Transverse colon (tissue), 4 donors: ENCODE results near the gene VPS13D. TPM values are rescaled to one million over a fixed set of nuclear protein-coding genes. Genes with fewer than 3 reads are reported as not detected.
"Not testable (repeated sequence)": the region's sequence is repeated elsewhere in the genome, so short reads cannot be mapped to it uniquely, and the experiment has no call there.

Experiments used
- DNase-seq: peaks from one replicate; pipeline ENCODE4 v3.0.0-alpha.2; 2019
- H3K27ac ChIP-seq, 4 donors: fragments of 200-600 bp; sonication (generic); 2 replicates each; pipeline ENCODE4 v1.5.1; 2016 to 2018; ENCODE audit warnings: inconsistent platforms in 4 of 4
- H3K27me3 ChIP-seq: fragments of 200-600 bp; sonication (generic); 2 replicates; pipeline ENCODE4 v1.5.1; 2017; ENCODE audit warnings: inconsistent platforms
- H3K36me3 ChIP-seq, 4 donors: fragments of 200-600 bp; sonication (generic); 2 replicates each; pipeline ENCODE4 v1.5.1; 2017 to 2019; ENCODE audit warnings: inconsistent platforms in 4 of 4
- H3K4me1 ChIP-seq, 4 donors: fragments of 200-600 bp; sonication (generic); 2 replicates each; pipeline ENCODE4 v1.5.1; 2017 to 2020; ENCODE audit warnings: inconsistent platforms in 4 of 4
- H3K4me3 ChIP-seq, 4 donors: fragments of 200-600 bp; sonication (generic); 1 replicate in 1 of 4; 2 replicates in 3 of 4; pipeline versions ENCODE4 v1.5.1 to v1.6.1; 2017 to 2019; ENCODE audit warnings: inconsistent platforms in 4 of 4
- H3K9me3 ChIP-seq, 2 donors: fragments of 200-600 bp; sonication (generic); 2 replicates each; pipeline ENCODE4 v1.5.1; 2017 to 2019; ENCODE audit warnings: inconsistent platforms in 2 of 2
- CTCF ChIP-seq, 5 experiments: fragments of 200-600 bp in 3 of 5; fragments of 450-650 bp in 2 of 5; sonication (generic) in 3 of 5; IDR thresholded peaks; 1 replicate in 2 of 5; 2 replicates in 3 of 5; pipeline ENCODE4 v1.5.1; 2016 to 2017; ENCODE audit warnings: antibody characterized with exemption in 5 of 5, inconsistent platforms in 3 of 5, mild to moderate bottlenecking in 2 of 5, moderate library complexity in 1 of 5
- EP300 ChIP-seq: sonication (generic); formaldehyde crosslinking; IDR thresholded peaks from one replicate; pipeline ENCODE4 v1.6.1; 2017; ENCODE audit warnings: antibody characterized with exemption, low read depth
- POLR2A ChIP-seq: fragments of 450-650 bp; IDR thresholded peaks from one replicate; pipeline ENCODE4 v1.6.1; 2016; ENCODE audit warnings: antibody characterized with exemption, mild to moderate bottlenecking, moderate library complexity
- POLR2AphosphoS5 ChIP-seq, 3 donors: sonication (generic); formaldehyde crosslinking; IDR thresholded peaks; one replicate each; pipeline ENCODE4 v1.6.1; 2016; ENCODE audit warnings: antibody characterized with exemption in 3 of 3
- WGBS, 2 donors: methylation state at CpG; one replicate each; pipeline ENCODE4 v1.1.5; 2018; ENCODE audit warnings: low coverage in 1 of 2; 5-methylcytosine and 5-hydroxymethylcytosine counted together
- in situ Hi-C, 4 donors: fragments of 200-750 bp; cut with MboI; loops; one replicate each; pipeline versions ENCODE4 v1.15.0 to v1.15.1; 2017; ENCODE audit warnings: low sequenced_read_pairs in 3 of 4, low pct_ligation_motif_present in 1 of 4, low pct_unique_long_range_greater_than_20kb in 1 of 4
- intact Hi-C: fragments of 100-400 bp; cut with DNase I; formaldehyde crosslinking; loops from one replicate; pipeline ENCODE4 v1.15.1; 2023; ENCODE audit warnings: low total_unique reads
- total RNA-seq, 4 donors: library from RNA; depleted of rRNA; stranded (reverse); fragments of >200 nt; gene quantifications; one replicate each; pipeline ENCODE4 v1.1.0, GENCODE V29; 2016

VPS13D gene
- total RNA-seq, 4 donors from 2014 or later, result 101 to 136 (median 116) TPM

GRCh38 chr1:12220890-12221289, 8.9 kb upstream of the VPS13D start:
- intact Hi-C loops, result no loop called here
- H3K9me3 ChIP-seq, result no peaks in the 10 kb centered on the region
- in situ Hi-C loops, result no loop called here

GRCh38 chr1:12222700-12223099, 7.1 kb upstream of the VPS13D start:
- in situ Hi-C loops, H3K9me3 ChIP-seq, DNase-seq, H3K27me3 ChIP-seq, H3K4me1 ChIP-seq, H3K36me3 ChIP-seq, H3K4me3 ChIP-seq, intact Hi-C loops, H3K27ac ChIP-seq: not testable (repeated sequence)
- 95 to 100% methylated on average over 1 of the region's 1 CpG for WGBS, 2 donors

More at GRCh38 chr1:12220890-12221289, 8.9 kb upstream of the VPS13D start:
- H3K36me3 ChIP-seq, result no peaks in the 10 kb centered on the region
- no peaks in the 10 kb centered on the region for H3K27me3 ChIP-seq
- TF ChIP-seq POLR2AphosphoS5 (IDR thresholded peaks at IDR 0.05), result no peak
- TF ChIP-seq POLR2A, result no peak
- no peak for TF ChIP-seq CTCF (IDR thresholded peaks at IDR 0.05)
- no peak for TF ChIP-seq EP300
- WGBS, 2 donors, result 72% methylated on average over 2 of the region's 2 CpGs; no CpG with 5 or more reads in 1 of the 2 donors
- no peak for DNase-seq
- no peak overlapping the region for H3K27ac ChIP-seq
- H3K4me3 ChIP-seq, result no peak overlapping the region
- H3K4me1 ChIP-seq, result no peaks in the 10 kb centered on the region

GRCh38 chr1:12224092-12224491, 5.7 kb upstream of the VPS13D start:
- DNase-seq, intact Hi-C loops, in situ Hi-C loops, H3K27ac ChIP-seq, H3K9me3 ChIP-seq, H3K27me3 ChIP-seq, H3K4me3 ChIP-seq, H3K4me1 ChIP-seq, H3K36me3 ChIP-seq: not testable (repeated sequence)
- 80 to 83% methylated on average over 1 to 6 of the region's 6 CpGs for WGBS, 2 donors

DNA sequence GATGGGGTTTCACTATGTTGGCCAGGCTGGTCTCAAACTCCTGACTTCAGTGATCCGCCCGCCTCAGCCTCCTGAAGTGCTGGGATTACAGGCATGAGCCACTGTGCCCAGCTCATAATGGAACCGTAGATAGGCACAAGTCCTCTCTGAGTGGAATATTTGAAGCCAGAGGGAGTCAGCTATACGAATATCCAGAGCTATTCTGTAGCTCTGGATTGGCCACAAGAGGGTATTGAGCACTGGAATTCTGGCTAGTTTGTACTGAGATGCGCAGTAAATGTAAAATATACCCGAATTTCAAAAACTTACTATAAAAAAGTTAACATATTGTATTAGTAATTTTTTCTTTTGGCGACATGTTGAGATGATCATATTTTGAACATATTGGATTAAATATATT, 851 bp upstream of the VPS13D start:
- intact Hi-C loops, result no loop called here

DNA sequence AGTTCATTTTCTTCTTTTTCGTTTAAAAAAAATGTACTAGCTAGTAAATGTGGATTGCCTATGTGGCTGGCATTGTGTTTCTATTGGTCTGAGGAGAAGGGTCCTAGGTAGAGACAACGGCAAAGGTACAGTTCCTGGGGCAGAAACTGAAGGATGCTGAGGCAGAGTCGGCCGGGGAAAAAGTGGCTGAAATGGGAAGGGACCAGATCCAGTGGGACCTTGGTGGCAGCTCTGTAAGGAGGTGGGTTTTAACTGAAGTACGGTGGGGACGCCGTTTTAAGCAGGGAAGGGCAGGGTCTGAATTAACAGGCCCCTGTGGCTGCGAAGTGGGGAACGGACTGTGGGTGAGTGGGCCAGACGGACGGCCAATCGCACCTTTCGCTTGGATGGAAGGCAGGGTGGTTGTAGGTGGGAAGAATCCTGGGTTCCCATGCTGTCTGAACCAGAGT, 420 bp upstream of the VPS13D start:
- DNase-seq, result no peak
- TF ChIP-seq EP300 (no peak), CTCF (IDR thresholded peaks at IDR 0.05) (no peak), POLR2AphosphoS5 (IDR thresholded peaks at IDR 0.05) (no peak), POLR2A (no peak)
- H3K27me3 ChIP-seq, result no peaks in the 10 kb centered on the region
- in situ Hi-C loops (no loop called here), intact Hi-C loops (no loop called here)
- no peaks in the 10 kb centered on the region for H3K9me3 ChIP-seq
- peak overlapping the region in 1 of 4 donors; percentile 99 for H3K4me3 ChIP-seq
- peaks cover 11 to 18% (median 13%) of the 10 kb centered on the region in 4 donors for H3K4me1 ChIP-seq
- no peak overlapping the region for H3K27ac ChIP-seq
- peaks cover 0 to under 1% (median 0%) of the 10 kb centered on the region in 4 donors for H3K36me3 ChIP-seq
- WGBS, 2 donors, result 69 to 100% methylated on average over 1 to 13 of the region's 13 CpGs

More for the DNA sequence above, 851 bp upstream of the VPS13D start:
- H3K9me3 ChIP-seq, result no peaks in the 10 kb centered on the region
- in situ Hi-C loops, result no loop called here
- WGBS, 2 donors, result 71 to 89% methylated on average over 4 to 7 of the region's 7 CpGs
- H3K27me3 ChIP-seq, result no peaks in the 10 kb centered on the region
- TF ChIP-seq POLR2A (no peak), EP300 (no peak), POLR2AphosphoS5 (IDR thresholded peaks at IDR 0.05) (no peak), CTCF (IDR thresholded peaks at IDR 0.05) (no peak)
- H3K4me3 ChIP-seq, result no peak overlapping the region
- peaks cover 11 to 18% (median 13%) of the 10 kb centered on the region in 4 donors for H3K4me1 ChIP-seq
- DNase-seq, result no peak
- H3K36me3 ChIP-seq, result no peaks in the 10 kb centered on the region
- H3K27ac ChIP-seq, result no peak overlapping the region
